Stimulated activated naive CD4-positive, alpha-beta T cell treated with Interleukin-2 at 50 U/mL for 16 hours (primary cell): ENCODE results near the gene MCU.
"Not testable (repeated sequence)": the region's sequence is repeated elsewhere in the genome, so short reads cannot be mapped to it uniquely, and the experiment has no call there.

Experiments
- DNase-seq: peaks from one replicate; lab custom pipeline; 2025; lab: John Stamatoyannopoulos, UW

The MCU gene, protein sequence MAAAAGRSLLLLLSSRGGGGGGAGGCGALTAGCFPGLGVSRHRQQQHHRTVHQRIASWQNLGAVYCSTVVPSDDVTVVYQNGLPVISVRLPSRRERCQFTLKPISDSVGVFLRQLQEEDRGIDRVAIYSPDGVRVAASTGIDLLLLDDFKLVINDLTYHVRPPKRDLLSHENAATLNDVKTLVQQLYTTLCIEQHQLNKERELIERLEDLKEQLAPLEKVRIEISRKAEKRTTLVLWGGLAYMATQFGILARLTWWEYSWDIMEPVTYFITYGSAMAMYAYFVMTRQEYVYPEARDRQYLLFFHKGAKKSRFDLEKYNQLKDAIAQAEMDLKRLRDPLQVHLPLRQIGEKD

GRCh38 chr10:72691863-72692743, at the start of gene MCU:
Gene MCU, plus strand, starts transcription at chr10:72692143. Its CDS starts 9 bp downstream, at chr10:72692152.
- peak; percentile 92 for DNase-seq

- no peak for DNase-seq
These were observed 49.6 kb upstream of the MCU start for GRCh38 chr10:72642318-72642717.

DNA sequence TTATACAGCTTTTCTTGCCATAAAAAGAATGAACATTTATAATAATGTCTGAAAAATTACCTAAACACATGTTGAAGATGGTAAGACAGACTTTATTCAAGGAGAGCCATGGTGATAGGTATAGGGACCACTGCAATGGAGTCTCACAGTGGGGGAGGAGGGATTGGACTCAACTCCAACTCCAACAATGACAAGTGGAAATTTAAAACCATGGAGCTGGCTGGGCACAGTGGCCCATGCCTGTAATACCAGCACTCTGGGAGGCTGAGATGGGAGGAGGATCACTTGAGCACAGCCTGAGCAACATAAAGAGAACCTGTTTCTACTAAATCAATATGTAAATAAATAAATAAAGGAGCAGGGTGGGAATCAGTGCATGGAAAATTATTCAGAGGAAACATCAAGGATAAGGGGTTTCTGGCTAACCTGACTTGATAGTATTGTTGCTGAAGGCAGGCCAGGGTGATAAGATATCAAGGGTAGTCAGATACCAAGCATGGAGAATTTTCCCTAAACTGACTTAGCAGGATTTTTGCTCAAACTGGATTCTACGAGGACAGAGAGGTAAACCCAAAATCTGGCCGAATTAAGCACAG, 46.6 kb upstream of the MCU start:
- DNase-seq = no peak

GRCh38 chr10:72646971-72647370, 45.0 kb upstream of the MCU start:
- DNase-seq = not testable (repeated sequence)

DNA sequence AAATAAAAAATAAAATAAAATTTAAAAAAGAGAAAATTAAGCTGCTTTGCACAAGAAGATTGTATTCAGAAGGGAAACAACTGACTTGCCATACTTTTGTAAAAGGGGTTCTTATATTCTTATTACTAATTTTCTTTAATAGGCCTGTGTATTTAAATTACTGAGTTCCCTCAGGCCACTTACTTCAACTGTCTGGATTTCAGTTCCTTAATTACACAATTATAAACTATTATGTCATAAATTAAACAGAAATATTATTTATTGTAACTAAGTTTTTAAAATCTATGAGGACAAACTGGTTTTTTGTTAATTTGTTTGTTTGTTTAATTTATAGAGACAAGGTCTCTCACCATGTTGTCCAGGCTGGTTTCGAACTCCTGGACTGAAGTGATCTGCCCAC, 43.6 kb upstream of the MCU start:
- DNase-seq = no peak

DNA sequence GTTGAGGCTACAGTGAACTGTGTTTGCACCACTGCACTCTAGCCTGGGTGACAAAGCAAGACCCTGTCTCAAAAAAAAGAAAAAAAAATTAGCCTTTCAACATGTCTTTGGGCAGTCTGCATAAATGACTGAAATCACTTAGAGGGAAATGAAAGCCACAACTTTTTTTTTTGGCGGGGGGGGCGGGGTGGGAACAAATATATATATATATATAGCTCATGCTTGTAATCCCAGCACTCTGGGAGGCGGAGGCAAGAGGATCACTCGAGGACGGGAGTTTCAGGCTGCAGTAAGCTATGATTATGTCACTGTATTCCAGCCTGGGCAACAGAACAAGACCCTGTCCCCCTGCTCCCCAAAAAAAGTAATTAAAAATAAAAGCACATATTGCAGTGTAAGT, 42.7 kb upstream of the MCU start:
- DNase-seq = no peak

- no peak for DNase-seq
These were observed 38.4 kb upstream of the MCU start for GRCh38 chr10:72653383-72654096.

DNA sequence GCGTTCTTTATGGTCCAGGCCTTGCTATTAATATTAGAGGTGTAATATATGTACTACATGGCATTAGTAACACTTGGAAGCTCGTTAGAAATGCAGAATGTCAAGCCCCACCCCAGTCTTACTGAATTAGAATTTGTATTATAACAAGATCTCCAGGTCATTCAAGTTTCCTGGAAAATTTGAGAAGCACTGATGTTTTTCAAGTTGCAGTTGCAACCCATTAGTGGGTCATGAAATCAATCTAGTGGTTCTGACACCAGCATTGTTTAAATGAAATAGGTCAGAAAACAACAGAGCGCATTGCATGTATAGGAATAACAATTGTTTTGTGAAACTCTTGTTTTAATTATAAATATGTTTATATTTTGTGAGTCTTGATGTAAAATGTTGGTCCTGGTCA, 37.2 kb upstream of the MCU start:
- no peak for DNase-seq

GRCh38 chr10:72658696-72659400, 33.1 kb upstream of the MCU start:
- DNase-seq = no peak

DNA sequence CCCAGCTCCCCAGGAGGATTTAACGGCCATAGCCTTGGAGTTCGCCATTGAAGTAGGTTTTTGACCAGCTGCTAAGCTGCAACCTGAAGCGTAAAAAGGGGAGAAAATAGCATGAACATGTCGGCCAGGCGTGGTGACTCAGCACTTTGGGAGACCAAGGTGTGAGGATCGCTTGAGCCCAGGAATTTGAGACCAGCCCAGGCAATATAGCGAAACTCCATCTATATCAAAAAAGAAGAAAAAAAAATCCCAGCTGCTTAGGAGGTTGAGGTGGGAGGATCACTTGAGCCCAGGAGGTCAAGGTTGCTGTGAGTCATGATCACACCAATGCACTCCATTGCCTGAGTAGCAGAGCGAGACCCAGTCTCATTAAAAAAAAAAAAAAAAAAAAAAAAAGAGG, 32.2 kb upstream of the MCU start:
- DNase-seq = no peak

DNA sequence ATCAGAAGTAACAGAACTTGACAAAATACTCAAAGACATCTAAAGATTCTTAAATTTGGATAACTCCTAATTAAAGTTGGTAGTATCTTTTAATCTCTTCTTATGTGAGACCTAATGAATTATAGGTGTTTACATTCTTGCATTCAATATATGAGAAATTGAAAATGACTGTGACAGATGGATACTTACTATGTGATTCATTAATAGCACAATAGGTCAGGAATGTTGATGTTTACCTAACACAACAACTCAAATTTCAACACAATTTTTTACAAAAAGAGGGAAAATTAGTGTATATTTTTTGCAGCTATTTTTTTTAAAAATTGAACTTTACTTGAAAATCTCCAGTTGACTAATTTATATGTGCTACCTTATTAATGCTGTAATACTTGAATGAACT, 31.7 kb upstream of the MCU start:
- no peak for DNase-seq

DNA sequence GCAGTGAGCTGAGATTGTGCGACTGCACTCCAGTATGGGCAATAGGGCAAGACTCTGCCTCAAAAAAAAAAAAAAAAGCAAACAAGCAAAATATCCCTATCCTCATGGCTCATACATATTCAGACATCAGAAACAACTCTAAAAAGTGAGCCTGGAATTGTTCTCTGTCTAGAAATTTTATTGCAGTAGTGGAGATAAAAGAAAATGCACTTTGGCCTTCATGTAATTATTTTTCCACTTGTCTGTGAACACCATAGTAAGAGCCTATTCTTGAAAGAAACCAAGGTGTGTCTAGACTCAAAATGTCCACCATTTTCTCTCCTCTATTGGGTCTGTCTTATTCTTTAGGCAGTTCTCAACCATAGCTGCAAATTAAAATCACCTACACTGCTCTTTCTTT, 30.5 kb upstream of the MCU start:
- no peak for DNase-seq

GRCh38 chr10:72663971-72664370, 28.0 kb upstream of the MCU start:
- no peak for DNase-seq

- no peak for DNase-seq
These were observed 26.0 kb upstream of the MCU start for GRCh38 chr10:72665925-72666324.

- DNase-seq = no peak
These were observed 24.6 kb upstream of the MCU start for GRCh38 chr10:72667207-72667864.

DNA sequence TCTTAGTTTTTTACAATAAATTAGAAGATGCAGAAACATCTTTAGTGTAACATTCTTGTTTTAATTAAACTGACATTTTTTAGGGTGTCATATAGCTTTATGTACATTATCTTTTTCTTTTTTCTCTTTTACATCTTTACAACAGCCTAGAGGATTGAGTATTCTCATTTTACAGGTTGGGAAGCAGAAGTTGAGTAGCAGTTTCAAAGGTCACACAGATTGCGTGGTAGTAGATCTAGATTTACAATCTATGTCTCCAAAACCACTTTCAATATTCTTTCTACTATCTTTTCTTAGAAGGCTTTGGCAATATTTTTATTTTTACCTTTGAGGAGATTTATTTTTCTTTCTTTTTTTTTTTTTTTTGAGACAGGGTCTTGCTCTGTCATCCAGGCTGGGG, 18.7 kb upstream of the MCU start:
- no peak for DNase-seq

DNA sequence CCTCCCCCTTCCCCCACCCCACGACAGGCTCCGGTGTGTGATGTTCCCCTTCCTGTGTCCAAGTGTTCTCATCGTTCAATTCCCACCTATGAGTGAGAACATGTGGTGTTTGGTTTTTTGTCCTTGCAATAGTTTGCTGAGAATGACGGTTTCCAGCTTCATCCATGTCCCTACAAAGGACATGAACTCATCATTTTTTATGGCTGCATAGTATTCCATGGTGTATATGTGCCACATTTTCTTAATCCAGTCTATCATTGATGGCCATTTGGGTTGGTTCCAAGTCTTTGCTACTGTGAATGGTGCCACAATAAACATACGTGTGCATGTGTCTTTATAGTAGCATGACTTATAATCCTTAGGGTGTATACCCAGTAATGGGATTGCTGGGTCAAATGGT, 17.8 kb upstream of the MCU start:
- DNase-seq = not testable (repeated sequence)

DNA sequence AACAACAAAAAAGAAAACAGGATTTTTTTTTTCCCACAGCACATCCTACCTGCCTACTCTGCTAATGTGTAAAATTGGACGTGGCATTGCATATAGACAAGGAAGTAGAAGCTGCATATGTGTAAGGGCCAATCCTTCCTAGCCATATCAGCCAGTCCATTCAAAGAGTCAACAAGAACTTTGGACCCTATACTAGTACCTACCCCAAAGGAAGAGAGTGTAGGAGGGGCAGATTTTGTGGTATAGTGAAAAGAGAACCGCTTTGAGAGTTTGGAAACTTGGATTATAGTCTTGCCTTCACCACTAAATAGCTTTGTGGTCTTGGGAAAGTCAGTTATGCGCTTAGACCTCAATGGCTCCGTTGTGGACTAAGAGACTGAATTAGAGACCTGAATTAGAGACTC, 12.1 kb upstream of the MCU start:
- DNase-seq = no peak

DNA sequence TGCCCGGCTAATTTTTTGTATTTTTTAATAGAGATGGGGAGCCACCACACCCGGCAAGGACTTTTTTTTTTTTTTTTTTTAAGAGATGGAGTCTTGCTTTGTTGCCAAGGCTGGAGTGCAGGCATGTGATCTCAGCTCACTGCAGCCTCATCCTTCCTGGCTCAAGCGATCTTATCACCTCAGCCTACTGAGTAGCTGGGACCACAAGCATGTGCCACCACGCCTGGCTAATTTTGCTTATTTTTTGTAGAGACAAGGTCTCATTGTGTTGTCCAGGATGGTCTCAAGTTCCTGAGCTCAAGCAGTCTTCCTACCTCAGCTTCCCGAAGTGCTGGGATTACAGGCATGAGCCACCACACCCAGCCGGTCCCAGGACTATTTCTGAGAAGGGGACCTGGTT, 9.3 kb upstream of the MCU start:
- DNase-seq = no peak

GRCh38 chr10:72685264-72685921, 6.5 kb upstream of the MCU start:
- no peak for DNase-seq

- not testable (repeated sequence) for DNase-seq
These were observed 5.5 kb upstream of the MCU start for GRCh38 chr10:72686430-72686829.
